H1 (cell line): ENCODE measurements around the gene SLC3A2. TPM values are rescaled to one million over a fixed set of nuclear protein-coding genes. Genes with fewer than 3 reads are reported as not detected.

Source experiments
- BACH1 ChIP-seq: IDR thresholded peaks from 2 replicates; pipeline ENCODE4 v1.6.1; 2012; ENCODE audit warnings: low read length, improper control_type of control experiment
- BRCA1 ChIP-seq: IDR thresholded peaks from 2 replicates; pipeline ENCODE4 v1.6.1; 2012; ENCODE audit warnings: low read depth, low read length, improper control_type of control experiment
- EP300 ChIP-seq, 2 experiments: IDR thresholded peaks; 1 replicate in 1 of 2; 2 replicates in 1 of 2; pipeline ENCODE4 v1.6.1; 2011 to 2012; ENCODE audit warnings: low read depth in 2 of 2, low read length in 2 of 2, mild to moderate bottlenecking in 2 of 2, borderline replicate concordance in 1 of 2, inconsistent platforms in 1 of 2, moderate library complexity in 1 of 2
- JUN ChIP-seq: IDR thresholded peaks from 2 replicates; pipeline ENCODE4 v1.6.1; 2011; ENCODE audit warnings: low read depth, mild to moderate bottlenecking, improper control_type of control experiment, low read length
- POLR2A ChIP-seq, 2 experiments: IDR thresholded peaks; 1 replicate in 1 of 2; 2 replicates in 1 of 2; pipeline ENCODE4 v1.6.1; 2011; ENCODE audit warnings: low read depth in 2 of 2, low read length in 2 of 2, mild to moderate bottlenecking in 2 of 2; ENCODE audit errors: control extremely low read depth in 1 of 2
- TCF12 ChIP-seq: IDR thresholded peaks from 2 replicates; pipeline ENCODE4 v1.6.1; 2011; ENCODE audit warnings: low read depth, mild to moderate bottlenecking, low read length
- polyA plus RNA-seq, 7 experiments: library from polyadenylated mRNA; depleted of rRNA in 3 of 7; stranded (reverse) in 5 of 7; unstranded in 2 of 7; fragments of >200 nt in 5 of 7; fragments of 200-250 nt in 2 of 7; gene quantifications; 1 replicate in 5 of 7; 2 replicates in 1 of 7; 4 replicates in 1 of 7; pipeline versions ENCODE4 v1.2.1 to v1.2.3, GENCODE V29; 2011 to 2013; ENCODE audit warnings: missing spikeins in 2 of 7, mixed read lengths in 2 of 7
- total RNA-seq: library from RNA; stranded (reverse); fragmentation: NEBNext Ultra II Directional; extraction: Animal tissue kit (Norgen Biotek cat#: 25700); gene quantifications from 2 replicates; pipeline ENCODE4 v1.2.1, GENCODE V29; 2021

SLC3A2 gene
- total and polyA plus RNA-seq, 2 of the 8 experiments (the other 6 are each of a cell fraction or from before 2014, with no cell fraction given) = 410 to 435 TPM

DNA sequence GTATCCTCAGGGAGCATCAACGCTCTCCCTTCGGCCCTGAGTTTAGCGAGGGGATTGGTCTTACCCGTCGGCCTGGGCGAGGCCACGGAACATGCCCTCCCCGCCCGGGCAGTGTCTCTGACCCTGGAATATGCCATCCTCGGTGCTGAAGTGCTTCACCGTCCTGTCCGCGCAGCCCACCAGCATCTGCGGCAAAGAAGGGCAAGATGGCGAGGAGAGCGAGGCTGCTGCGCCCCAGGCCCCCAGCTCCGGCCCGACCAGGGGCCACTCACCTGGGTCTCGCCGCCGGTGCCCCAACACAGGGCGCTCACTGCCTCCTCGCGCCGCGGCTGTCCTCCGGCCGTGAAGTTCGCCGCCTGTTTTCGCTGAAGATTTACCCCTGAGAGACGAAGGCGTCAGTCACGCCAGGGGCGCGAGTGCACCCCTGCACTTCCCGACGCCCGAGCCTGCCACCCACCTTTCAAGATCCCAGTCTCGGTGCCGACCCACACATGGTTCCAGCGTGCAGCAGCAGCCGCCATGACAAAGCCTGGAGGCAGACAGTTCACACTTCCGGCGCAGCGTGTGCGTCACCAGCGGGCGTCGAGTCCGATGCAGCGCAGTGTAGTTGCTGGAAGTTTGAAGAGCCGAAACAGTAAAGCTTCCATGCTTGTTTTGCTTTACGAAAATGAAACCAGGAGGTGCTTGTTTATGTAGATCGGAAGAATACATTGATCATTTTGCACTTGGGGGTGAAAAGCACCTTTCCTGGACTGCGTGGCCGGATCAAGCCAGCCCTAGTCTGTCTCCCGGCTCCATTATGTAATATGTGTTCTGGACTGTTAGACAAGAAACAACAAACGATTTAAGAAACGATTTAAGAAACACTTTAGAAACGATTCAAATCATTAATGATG lies 41.4 kb upstream of the SLC3A2 start, which contains the start of gene WDR74 (continued):
- no peak for TF ChIP-seq EP300 (IDR thresholded peaks at IDR 0.05; ENCODE audit: borderline replicate concordance in 1 of 2, low read depth in 2 of 2, low read length in 2 of 2)
- TF ChIP-seq TCF12 = 0 out of 2 replicates have a peak, but pooled peaks have one; percentile 22
- TF ChIP-seq JUN = no peak
- no peak for TF ChIP-seq BACH1
- peak; percentile 43; the same call in 1 of the 2 replicates for TF ChIP-seq BRCA1
- TF ChIP-seq POLR2A (IDR thresholded peaks at IDR 0.05; ENCODE audit: control extremely low read depth in 1 of 2, low read depth in 2 of 2, low read length in 2 of 2) = peak; percentile 90 to 94; a peak in 2 of 3 replicates
